GM03348 (cell line): ENCODE measurements around the gene BICRA.

ENCODE experiments used
- DNase-seq: peaks from one replicate; pipeline ENCODE4 v3.0.0; 2012; ENCODE audit warnings: low spot score

Gene BICRA

DNA sequence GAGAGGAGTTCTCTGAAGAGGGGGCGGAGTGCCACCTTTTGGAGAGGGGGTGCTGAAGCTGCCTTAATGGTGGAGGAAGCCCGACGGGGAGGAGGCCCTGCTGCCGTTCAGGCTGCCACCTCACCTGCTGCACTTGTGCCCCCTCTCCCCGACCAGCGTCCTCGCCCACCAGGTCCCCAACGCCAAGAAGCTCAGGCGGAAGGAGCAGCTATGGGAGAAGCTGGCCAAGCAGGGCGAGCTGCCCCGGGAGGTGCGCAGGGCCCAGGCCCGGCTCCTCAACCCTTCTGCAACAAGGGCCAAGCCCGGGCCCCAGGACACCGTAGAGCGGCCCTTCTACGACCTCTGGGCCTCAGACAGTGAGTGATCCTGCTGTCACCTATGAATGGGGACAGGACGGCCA lies 141.8 kb downstream of the BICRA start:
- DNase-seq: no peak

GRCh38 chr19:47752440-47753211 lies 143.7 kb downstream of the BICRA start:
- DNase-seq: no peak
